Non-pigmented ciliary epithelial cell (primary cell): ENCODE data around the gene RTRAF.
A peak's percentile ranks its signal among the peaks of the same experiment; 100 is the strongest.

Experiments used
- DNase-seq: peaks from one replicate; pipeline ENCODE4 v3.0.0-alpha.2; 2010; ENCODE audit warnings: low read depth

Gene RTRAF

DNA sequence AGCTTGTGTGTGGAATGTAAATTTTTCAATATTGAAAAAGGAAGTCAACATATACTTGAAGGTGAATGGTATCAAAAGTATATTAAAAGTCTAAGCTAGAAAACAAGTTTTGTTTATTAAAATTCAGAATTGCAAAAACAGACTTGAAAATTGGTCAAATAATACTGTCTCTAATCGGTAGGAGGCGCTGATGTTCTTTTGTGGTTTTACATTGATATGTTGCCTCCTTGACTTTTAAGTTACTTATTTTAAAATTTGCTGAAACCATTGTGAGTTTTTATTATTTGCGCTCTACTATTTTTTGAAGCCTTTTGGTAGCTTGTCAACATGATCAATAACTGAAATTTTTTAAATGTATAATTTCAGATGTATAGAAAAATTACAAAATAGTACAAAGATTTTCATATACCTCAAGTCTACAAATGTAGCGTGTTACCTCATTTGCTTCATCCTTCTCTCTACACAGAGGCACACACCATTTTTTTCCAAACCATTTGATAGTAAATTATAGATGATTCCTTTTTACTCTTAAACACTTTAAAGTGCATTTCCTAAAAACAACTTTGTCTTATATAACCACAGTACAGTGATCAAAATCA is 6.9 kb downstream of the RTRAF start:
- DNase-seq = no peak

DNA sequence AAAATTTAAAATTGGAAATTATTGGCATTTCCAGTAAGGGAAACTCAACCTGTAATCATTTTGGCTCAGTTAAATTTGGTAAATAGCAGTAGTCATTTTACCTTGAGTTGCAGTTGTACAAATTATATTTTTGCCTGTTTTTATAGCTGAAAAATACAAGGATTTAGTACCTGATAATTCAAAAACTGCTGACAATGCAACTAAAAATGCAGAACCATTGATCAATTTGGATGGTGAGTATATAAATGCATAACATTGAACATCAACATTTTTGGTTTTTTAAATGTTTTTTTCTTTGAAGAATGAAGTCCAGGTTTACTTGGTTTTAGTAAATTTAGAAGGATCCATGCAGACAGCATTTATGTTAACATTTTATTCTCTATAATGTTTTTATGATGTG is 9.0 kb downstream of the RTRAF start:
- no peak for DNase-seq

DNA sequence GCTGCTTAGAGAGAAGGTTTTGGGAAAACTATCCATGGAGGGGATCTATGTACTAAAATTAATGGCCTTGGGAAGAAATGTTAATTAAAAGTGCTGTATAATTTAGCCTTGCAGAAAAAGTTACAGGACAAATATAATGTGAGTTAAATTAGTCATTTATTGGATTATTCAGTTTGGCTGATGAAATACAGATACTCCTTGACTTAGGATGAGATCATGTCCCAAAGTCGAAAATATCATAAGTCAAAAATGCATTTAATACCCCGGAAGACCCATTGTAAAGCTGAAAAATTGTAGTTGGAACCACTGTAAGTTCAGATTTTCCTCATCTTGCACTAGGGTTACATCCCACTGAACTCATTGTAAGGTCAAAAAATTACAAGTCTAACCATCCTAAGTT is 9.7 kb downstream of the RTRAF start:
- DNase-seq = no peak

DNA sequence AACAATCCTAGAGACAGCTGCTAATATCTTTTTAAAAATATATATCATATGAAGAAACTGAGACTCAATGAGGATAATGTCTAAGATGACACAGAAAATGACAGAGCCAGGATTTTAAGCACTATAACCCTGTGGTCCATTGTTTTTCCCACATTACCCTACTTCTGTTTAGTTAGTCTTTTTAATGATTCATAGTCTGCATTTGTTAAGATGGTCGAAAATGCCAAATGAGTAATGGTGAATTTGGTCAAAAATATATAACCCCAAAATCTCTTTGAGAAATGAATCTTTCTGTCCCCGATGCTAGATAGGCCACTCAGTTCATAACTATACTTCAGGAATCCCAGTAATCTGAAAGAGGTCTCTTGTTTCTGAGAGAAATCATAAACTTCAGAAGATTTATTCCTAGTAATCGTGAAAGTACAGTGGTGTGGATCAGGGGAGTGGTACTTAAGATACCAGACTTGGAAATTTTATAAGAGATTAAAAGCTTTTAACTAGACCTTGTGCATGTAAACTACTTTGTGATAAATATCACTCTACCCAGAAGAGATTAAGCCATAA is 10.8 kb downstream of the RTRAF start:
- DNase-seq = no peak

DNA sequence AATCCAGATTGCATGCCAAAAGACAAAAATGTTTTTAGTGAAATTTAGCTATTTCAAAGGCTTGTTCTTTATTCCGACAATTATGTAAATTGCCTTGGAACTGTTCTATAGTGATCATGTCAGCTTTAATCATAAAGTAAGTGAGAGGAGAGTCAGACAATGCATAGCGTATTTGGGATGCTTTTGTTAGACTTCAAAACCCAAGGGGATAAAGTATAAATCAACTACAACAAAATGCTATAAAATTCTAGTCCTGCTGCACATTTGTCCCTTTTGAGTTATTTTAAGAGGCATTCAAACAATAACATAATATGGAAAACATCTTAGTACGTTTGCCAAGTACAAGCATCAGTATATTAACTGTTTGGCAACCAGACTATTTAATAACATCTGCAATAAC is 11.3 kb downstream of the RTRAF start:
- no peak for DNase-seq

DNA sequence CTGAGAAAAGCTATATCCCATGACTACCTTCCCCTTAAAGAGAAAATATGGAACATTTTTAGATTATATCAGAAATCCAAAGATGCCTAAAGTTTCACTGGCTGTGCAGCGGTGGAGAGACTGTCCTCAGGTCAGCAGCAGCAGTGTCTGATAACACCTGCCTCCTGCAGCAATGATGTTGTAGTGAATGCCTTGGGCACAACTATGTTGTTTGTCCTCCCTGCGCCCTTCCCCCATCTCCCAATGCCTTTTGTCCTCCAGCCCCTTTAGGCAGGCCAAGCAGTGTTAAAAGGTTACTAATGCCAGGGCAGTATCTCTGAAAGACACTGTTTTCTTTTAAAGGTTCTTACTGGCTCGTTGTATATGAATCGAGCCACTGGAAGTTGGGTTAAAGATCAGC is 13.2 kb downstream of the RTRAF start:
- DNase-seq = no peak

DNA sequence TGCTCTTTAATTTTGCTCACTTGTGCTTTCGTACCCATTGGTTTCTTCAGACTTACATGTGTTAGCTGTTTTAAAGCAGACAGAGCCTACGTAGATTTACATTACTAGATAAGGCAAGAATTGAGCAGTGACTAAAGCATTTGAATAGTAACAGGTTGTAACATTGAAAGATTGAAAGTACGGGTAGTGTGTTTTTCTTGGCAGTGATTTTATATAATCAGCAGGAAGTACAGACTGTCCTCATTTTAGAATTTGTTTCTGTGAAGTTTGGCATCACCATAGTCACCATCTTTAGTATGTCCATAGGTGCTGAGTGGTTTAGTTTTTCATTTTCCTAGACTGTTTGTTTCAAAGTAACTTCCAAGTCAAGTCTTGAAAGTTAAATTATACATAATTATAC is 14.0 kb downstream of the RTRAF start:
- peak; percentile 60 for DNase-seq

DNA sequence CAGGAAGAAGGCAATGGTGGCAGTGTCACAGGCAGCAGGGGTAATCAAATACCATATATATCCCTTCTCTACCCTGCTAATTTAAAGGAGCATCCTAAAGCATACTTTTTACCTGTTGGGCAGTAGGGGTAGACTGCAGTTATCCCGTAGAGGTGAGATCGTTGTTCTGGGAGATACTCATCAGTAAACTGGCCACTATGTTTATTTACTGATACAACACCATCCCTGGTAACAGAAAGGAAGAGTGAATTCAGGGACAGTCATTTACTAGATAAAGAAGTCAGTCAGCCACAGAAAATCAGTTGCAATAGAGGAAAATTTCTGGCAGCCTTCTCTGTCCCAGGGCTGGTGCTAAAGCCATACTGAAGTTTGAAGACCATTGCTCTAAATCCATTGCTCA is 16.3 kb downstream of the RTRAF start:
- no peak for DNase-seq

DNA sequence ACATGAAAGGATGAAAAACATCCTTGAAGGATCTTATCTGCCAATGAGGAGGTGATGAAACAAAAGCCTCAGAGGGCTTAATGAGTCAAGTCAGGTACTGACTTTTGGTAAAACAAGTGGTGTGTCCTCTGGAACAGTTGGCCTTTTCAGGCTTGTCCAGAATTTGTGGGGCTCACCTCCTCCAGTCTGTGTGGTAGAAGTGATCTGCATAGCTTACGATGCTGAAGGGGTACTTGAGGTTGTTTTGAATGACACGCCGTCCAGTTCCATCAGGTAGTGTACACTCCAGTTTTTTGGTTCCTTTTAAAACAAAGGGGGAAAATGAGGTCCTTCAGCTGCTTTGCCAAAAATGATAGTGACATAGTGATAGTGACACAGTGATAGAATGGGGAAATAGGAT is 17.0 kb downstream of the RTRAF start:
- DNase-seq = no peak

DNA sequence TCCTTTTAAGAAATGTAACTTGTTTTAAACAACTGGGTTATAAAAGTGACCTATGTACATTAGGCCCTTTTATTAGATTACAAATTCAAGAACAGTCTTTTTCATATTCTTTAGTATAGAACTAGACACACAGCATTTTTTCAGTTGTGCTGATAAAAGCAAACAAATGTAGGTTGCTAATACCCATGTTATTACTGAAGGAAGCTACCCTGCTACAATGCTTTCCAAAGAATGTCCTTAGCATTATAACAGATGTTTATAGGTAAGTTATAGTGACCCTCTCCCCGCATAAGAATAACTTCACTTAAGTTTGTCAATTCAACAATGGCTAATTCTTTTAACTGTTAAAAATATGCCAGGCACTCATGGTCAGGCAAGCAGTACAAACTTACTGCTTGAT is 17.9 kb downstream of the RTRAF start:
- no peak for DNase-seq

DNA sequence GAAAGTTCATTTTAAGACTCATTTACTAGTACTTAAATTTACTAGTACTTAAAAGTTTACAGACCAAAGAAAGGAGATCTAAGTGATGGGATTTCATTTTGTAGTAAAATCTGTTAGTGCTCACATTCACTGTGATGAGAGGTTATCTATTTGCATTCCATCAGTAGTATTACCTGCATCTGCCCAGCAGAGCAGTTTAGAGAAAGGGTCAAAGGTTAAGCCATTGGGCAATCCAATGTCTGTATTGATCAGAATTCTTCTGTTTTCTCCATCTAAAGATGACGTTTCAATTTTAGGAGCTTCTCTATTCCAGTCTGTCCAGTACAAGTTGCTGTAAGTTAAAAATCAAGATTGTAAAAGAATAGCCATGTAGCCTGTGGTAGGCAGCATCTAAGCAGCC is 18.3 kb downstream of the RTRAF start:
- no peak for DNase-seq

DNA sequence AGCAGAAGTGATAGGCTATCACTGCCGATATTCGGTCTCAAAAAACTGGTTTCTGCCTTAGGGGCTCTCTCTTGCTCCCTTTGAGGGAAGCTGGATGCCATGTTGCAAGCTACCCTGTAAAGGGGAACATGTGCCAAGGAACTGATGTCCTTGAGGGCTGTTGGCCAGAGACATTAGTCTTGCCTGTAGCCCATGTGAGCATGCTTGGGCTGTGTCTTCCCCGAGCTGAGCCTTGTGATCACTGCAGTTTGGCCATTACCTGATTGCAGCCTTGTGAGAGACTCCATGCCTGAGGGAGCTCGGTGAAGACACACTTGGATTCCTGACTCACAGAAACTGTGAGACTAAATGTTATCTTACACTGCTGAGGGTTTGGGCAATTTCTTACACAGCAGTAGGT is 18.8 kb downstream of the RTRAF start:
- DNase-seq = no peak

DNA sequence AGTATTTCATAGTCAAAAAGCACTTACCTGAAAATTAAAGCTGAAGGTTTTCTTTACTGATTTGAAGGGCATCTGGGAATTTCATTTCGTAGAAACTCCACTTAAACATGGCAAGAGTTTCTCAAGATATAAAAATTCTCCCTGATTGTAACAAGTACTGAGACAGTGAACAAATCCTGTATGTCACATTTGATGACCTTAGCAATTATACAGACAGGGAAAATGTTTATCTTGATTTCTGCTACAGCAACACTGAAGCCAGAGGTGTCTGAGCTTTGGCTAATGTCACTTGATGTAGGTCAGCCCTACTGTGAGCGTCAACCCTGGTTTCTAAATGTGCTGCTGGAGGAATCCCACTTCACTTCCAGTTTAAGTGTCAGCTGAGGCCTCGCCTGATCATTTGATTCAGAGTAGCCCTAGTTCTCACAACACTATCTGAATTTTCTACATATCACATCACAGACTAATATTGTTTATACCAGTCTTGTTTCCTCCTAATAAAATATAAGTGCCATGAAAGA is 20.9 kb downstream of the RTRAF start:
- DNase-seq = no peak

DNA sequence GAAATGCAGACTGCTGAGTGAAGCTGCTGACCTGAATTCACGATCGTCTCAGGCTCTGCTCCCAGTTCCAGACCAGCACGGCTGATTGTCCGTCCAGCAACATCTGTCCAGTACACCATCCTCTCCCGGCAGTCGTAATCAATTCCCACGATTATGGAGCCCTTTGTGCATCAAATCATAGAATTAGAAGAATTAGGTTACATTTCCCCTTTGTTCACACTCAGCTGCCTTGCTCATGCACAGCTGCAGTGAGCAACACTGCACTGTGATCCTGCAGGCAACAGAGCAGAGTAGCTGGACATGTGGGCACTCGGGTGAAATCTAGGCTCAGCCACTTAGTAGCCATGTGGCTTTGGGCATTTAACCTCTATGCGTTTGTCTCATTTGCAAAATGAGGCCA is 22.2 kb downstream of the RTRAF start:
- DNase-seq = no peak

DNA sequence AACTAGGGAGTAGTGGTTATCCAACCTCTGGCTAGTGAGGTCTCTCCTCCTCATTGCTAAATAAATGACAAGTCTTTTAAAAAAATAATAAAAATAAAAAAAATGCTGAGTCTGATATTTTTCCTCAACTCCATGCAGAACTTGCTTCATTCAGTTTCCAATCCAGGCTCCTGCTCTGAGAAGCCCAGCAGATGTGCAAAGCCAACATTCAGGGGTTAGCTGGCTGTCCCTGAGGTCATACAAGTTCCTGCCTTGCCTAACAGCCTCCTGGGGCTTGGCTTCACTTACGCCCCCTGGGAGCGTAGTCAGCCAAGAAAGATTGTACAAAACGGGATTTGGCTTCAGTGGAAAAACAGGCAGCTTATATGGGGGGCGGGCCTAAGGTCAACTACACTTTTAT is 23.3 kb downstream of the RTRAF start:
- DNase-seq = no peak

DNA sequence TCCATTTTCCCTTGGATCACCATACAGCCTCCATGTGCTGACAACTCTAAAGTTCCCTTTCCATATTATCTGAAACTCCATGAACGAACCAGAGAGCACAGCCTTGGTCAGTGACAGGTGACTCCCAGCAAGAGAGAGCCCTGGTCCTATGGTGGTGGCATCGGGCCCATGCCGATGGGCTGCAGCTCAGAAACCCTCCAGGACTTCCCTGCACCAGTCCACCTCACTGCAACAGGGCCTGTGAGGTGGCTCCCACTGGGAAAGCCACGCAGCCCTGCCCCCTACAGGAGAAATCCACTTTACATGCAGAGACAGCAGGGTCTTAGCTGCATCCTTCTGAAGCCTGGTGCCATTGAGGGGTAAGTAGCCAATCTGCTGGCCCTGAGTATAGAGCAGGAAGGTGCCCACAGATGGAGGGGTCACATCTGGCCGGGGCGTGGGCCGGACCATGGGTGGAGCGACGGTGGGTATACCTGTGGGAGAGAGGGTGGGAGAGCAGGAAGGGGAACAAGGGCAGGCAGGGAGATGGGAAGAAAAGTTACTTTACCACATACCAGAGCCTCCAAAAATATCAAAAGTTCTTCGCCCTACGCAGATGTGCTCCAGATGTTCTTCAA is 24.7 kb downstream of the RTRAF start:
- DNase-seq = no peak

DNA sequence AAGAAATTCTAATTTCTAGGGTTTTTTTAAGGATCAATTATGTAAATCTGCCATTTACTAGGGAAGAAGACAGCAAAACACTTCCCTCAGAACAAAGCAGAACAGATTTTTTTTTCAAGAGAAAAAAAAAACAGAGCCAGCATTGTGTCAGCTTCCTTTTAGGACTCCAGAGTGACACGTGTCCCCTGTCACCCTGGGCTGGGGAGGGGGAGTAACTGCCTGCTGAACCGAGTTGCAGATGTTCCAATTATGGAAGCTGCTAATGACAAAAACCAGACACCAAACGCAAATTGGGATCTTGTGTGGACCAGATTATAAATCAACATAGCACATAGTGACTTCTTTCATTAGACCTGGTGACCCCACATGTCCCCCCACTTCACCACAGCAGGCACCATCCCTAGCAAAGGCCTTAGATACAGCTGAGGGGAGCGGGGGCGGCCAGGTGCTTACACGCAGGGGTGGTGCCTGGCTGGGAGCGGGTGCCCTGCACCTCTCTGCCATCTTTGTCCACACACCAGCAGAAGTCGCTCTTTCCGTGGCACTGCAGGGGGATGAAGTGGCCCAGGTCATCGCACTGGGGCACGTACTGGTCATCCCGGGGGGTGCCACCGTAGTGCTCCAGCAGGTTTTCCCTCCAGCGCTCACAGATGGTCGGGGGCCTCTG is 25.4 kb downstream of the RTRAF start:
- DNase-seq = no peak

DNA sequence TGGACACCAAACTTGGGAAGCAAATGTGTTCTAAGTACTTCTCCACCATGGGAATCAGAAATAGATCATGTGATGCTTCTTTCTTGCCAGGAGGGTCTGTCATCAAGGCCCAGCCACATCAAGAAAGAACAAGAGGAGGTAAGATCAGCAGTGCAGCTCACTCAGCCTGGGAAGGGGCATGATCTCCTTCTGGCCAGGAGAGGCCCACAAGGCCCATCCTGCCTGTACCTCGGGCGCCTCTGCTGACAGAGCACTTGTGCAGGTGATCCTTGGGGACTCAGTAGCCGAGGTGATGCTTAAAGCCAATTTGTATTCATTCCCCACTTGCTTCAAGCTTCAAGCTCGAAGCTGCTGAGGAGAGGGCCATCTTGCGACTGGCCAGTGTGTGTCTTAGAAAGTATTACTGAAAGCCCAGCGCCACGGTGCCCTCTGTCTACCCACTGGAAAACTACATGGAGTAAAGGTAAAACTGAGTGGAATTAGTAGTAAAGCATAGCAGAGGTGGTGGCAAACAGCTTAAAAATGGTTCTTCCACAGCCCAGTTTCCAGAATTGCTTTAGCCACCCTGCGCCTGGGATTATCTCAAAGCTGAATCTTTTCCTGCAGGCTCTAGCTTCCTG is 26.2 kb downstream of the RTRAF start:
- DNase-seq = no peak

DNA sequence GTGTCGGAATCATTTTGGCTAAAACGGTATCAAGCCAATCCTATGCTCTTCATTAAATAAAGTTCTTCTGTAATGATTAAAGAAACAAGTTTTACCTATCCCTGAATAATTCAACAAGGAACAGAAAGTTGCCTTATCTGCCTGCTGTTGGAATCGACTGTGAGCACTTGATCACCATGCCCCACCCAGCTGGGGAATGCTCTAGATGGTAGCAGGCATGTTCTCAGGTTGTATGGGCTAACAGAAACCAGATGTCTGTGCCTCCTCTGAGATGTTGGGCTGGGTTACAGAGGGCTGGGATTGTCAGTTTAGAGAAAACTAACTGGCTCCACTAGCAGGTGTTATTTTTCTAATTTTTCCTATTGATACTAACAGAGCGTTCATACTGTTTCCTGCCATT is 28.9 kb downstream of the RTRAF start:
- no peak for DNase-seq

DNA sequence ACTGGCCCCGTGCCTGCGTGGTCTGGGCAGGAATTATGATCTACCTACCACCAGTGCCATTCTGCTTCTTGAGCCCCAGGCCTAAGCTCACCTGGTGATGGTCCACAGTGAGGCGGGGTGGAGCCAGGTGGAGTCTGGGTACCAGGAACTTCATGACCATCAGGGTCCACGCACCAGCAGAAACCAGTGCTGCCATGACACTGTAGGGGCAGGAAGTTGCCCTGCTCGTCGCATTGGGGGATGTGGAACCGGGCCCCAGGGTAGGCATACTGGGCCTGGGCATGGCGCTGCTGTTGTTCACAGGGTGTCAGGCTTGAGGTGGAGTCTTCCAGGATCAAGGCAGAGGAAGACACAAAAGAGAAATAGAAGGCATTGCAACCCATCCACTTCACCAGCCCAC is 29.6 kb downstream of the RTRAF start:
- DNase-seq = no peak

DNA sequence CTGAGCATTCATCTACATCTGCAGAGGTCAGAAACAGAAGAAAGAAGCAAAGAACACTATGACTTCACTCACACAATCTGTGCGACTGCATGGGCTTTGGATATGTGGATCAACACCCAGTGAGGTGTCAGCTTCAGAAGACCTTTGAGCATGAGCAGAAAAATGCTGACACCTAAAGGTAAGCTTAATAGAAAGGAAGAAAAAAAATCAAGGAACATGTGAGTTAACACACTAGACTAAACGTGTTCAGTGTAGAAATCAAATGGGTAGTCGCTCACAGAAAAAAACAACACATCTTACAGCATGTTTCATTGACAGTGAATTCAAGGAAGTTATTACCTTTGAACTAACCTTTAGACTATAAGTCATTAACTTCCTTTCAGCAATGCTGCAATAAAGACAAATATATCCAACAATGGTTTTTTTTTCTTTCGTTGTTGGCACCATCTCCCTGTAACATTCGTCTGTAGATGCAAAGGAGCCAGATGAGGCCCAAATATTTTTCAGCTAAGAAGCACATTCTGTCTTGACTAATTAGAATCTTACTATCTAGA is 30.9 kb downstream of the RTRAF start:
- DNase-seq = no peak

DNA sequence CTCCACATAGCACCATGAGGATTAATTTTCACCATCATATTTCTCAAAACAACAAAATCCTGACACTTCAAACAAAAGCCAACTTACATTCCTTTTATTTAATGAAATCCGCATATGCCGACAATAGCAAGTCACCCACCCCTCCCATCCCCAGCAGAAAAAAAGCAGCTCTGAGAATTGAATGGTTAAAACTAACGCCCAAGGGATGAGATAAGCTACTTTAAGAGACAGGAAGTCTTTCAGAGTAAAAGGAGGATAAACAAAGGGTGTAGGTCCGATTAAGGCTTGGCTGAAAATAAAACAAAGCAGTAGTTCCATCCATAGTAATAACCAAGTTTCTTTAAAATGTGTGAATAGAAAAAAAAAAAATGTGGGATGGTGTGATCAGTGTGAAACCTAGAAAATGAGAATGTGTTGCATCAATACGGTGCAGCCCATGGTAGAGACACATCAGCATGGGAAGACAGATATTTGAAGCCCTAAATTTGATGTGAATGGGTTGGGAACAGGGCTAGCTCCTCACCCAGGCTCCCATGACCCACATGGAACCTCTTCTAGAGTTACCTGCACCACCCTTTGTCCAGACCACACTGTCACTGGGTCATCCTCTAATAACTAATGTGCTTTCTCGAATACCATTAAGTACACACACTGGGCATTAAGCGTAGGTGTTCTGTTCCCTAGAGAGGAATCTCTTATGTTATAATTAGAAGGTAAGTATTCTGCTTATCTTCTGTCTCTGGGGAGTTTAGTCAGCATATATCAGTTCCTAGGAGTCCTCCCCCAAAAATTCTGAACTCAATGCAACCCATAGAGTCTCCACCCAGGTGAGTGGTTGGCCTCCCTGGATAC is 31.7 kb downstream of the RTRAF start:
- no peak for DNase-seq
